Esophagus squamous epithelium (tissue), 5 donors: ENCODE data around the gene WDR35. TPM values are rescaled to one million over a fixed set of nuclear protein-coding genes. Genes with fewer than 3 reads are reported as not detected.

Experiments
- DNase-seq: peaks from one replicate; lab custom pipeline; 2025; lab: John Stamatoyannopoulos, UW
- H3K27ac ChIP-seq, 4 donors: fragments of 200-600 bp; sonication (generic); one replicate each; pipeline ENCODE4 v1.5.1; 2016 to 2019; ENCODE audit warnings: mild to moderate bottlenecking in 1 of 4
- H3K27me3 ChIP-seq, 4 donors: fragments of 200-600 bp; sonication (generic); 1 replicate in 3 of 4; 2 replicates in 1 of 4; pipeline versions ENCODE4 v1.5.1 to v1.6.0; 2017 to 2021; ENCODE audit warnings: antibody characterized with exemption in 1 of 4
- H3K36me3 ChIP-seq, 3 donors: fragments of 200-600 bp; sonication (generic); one replicate each; pipeline ENCODE4 v1.5.1; 2016 to 2019
- H3K4me1 ChIP-seq, 3 donors: fragments of 200-600 bp; sonication (generic); one replicate each; pipeline ENCODE4 v1.5.1; 2017 to 2019
- H3K4me3 ChIP-seq, 4 donors: fragments of 200-600 bp; sonication (generic); 1 replicate in 3 of 4; 2 replicates in 1 of 4; pipeline ENCODE4 v1.5.1; 2016 to 2019; ENCODE audit warnings: mild to moderate bottlenecking in 2 of 4, moderate library complexity in 1 of 4
- H3K9me3 ChIP-seq, 3 donors: fragments of 200-600 bp; sonication (generic); one replicate each; pipeline ENCODE4 v1.5.1; 2016 to 2019
- CTCF ChIP-seq, 6 experiments: fragments of 450-650 bp in 4 of 6; fragments of 200-600 bp in 2 of 6; sonication (generic) in 2 of 6; IDR thresholded peaks; one replicate each; pipeline ENCODE4 v1.5.1; 2016 to 2019; ENCODE audit warnings: antibody characterized with exemption in 6 of 6, mild to moderate bottlenecking in 4 of 6, moderate library complexity in 4 of 6
- POLR2A ChIP-seq, 4 donors: fragments of 450-650 bp; IDR thresholded peaks; one replicate each; pipeline ENCODE4 v1.6.1; 2017; ENCODE audit warnings: antibody characterized with exemption in 4 of 4, mild to moderate bottlenecking in 4 of 4, moderate library complexity in 3 of 4
- WGBS, 2 donors: methylation state at CpG; one replicate each; pipeline ENCODE4 v1.1.5; 2018; 5-methylcytosine and 5-hydroxymethylcytosine counted together
- intact Hi-C: fragments of 100-400 bp; cut with DNase I; formaldehyde crosslinking; loops from one replicate; pipeline ENCODE4 v1.15.0; 2022
- total RNA-seq, 4 donors: library from RNA; depleted of rRNA; stranded (reverse); fragments of >200 nt; gene quantifications; one replicate each; pipeline ENCODE4 v1.1.0, GENCODE V29; 2016
- donor health status: DM: yes; HTN: yes; CAD: no.

Gene WDR35
- total RNA-seq, 4 donors from 2014 or later, result 0.83 to 7.2 (median 4.5) TPM

GRCh38 chr2:20012032-20012281 is 22.1 kb upstream of the WDR35 start:
- Histone ChIP-seq H3K4me3 (peak overlapping the region; percentile 41 to 75 (median 52)), H3K4me1 (peaks cover 0 to 19% (median 12%) of the 10 kb centered on the region in 3 donors), H3K36me3 (no peaks in the 10 kb centered on the region), H3K27ac (peak overlapping the region in 2 of 4 donors; percentile 59 to 80), H3K27me3 (peaks cover 0 to 40% (median 0%) of the 10 kb centered on the region in 4 donors), H3K9me3 (no peaks in the 10 kb centered on the region)
- intact Hi-C loops, result loop anchor here (5.0 kb wide), 1 partner anchor 85 kb away; no protein-coding TSS in a partner anchor
- 25% methylated on average over 4 of the region's 4 CpGs; no CpG with 5 or more reads in 1 of the 2 donors for WGBS, 2 donors
- TF ChIP-seq POLR2A (IDR thresholded peaks at IDR 0.05), result no peak
- TF ChIP-seq CTCF (IDR thresholded peaks at IDR 0.05), result no peak
- DNase-seq, result no peak

- intact Hi-C loops, result loop anchor here (5.0 kb wide), 1 partner anchor 86 kb away; no protein-coding TSS in a partner anchor
- H3K4me3 ChIP-seq, result peak overlapping the region in 1 of 4 donors; percentile 57
These were observed 21.5 kb upstream of the WDR35 start for GRCh38 chr2:20011276-20012031.

GRCh38 chr2:20008703-20009102 is 18.8 kb upstream of the WDR35 start:
- peaks cover 0 to 19% (median 12%) of the 10 kb centered on the region in 3 donors for H3K4me1 ChIP-seq
- H3K36me3 ChIP-seq, result no peaks in the 10 kb centered on the region
- TF ChIP-seq CTCF (IDR thresholded peaks at IDR 0.05) (no peak), POLR2A (IDR thresholded peaks at IDR 0.05) (no peak)
- no peaks in the 10 kb centered on the region for H3K9me3 ChIP-seq
- peaks cover 0 to 39% (median 0%) of the 10 kb centered on the region in 4 donors for H3K27me3 ChIP-seq
- intact Hi-C loops, result no loop called here
- no peak overlapping the region for H3K27ac ChIP-seq
- no peak overlapping the region for H3K4me3 ChIP-seq
- no peak for DNase-seq
- WGBS, 2 donors, result 73 to 83% methylated on average over 3 to 5 of the region's 5 CpGs

More at GRCh38 chr2:20011276-20012031, 21.5 kb upstream of the WDR35 start:
- DNase-seq, result no peak
- peaks cover 0 to 19% (median 12%) of the 10 kb centered on the region in 3 donors for H3K4me1 ChIP-seq
- TF ChIP-seq POLR2A (IDR thresholded peaks at IDR 0.05) (no peak), CTCF (IDR thresholded peaks at IDR 0.05) (no peak)
- no peaks in the 10 kb centered on the region for H3K9me3 ChIP-seq
- H3K27ac ChIP-seq, result no peak overlapping the region
- peaks cover 0 to 40% (median 0%) of the 10 kb centered on the region in 4 donors for H3K27me3 ChIP-seq
- 70 to 91% methylated on average over 10 to 13 of the region's 14 CpGs for WGBS, 2 donors
- no peaks in the 10 kb centered on the region for H3K36me3 ChIP-seq

- no peaks in the 10 kb centered on the region for H3K9me3 ChIP-seq
- no peaks in the 10 kb centered on the region for H3K4me1 ChIP-seq
- no peak overlapping the region for H3K4me3 ChIP-seq
- intact Hi-C loops, result no loop called here
- no peak for TF ChIP-seq CTCF (IDR thresholded peaks at IDR 0.05)
- TF ChIP-seq POLR2A (IDR thresholded peaks at IDR 0.05), result no peak
- H3K27me3 ChIP-seq, result peaks cover 0 to 12% (median 0%) of the 10 kb centered on the region in 4 donors
- 85 to 90% methylated on average over 7 to 10 of the region's 17 CpGs for WGBS, 2 donors
- no peaks in the 10 kb centered on the region for H3K36me3 ChIP-seq
- DNase-seq, result no peak
- H3K27ac ChIP-seq, result no peak overlapping the region
These were observed 16.1 kb upstream of the WDR35 start for GRCh38 chr2:20005891-20006470.

GRCh38 chr2:20005067-20005627 is 15.2 kb upstream of the WDR35 start:
- H3K27me3 ChIP-seq, result peaks cover 0 to 11% (median 0%) of the 10 kb centered on the region in 4 donors
- no peak for TF ChIP-seq POLR2A (IDR thresholded peaks at IDR 0.05)
- no peak for TF ChIP-seq CTCF (IDR thresholded peaks at IDR 0.05)
- H3K4me1 ChIP-seq, result no peaks in the 10 kb centered on the region
- no peak overlapping the region for H3K4me3 ChIP-seq
- no peak for DNase-seq
- intact Hi-C loops, result no loop called here
- no peak overlapping the region for H3K27ac ChIP-seq
- H3K36me3 ChIP-seq, result no peaks in the 10 kb centered on the region
- 87% methylated on average over 10 of the region's 10 CpGs for WGBS, 2 donors
- no peaks in the 10 kb centered on the region for H3K9me3 ChIP-seq
